ENCODE results near the gene PPP2R2B. TPM values are rescaled to one million over a fixed set of nuclear protein-coding genes. Genes with fewer than 3 reads are reported as not detected.
A peak's percentile ranks its signal among the peaks of the same experiment; 100 is the strongest.

PPP2R2B gene
- polyA plus RNA-seq, 2 of the 4 experiments (the other 2 are of a cell fraction), result not detected

- TF ChIP-seq REST (IDR thresholded peaks at IDR 0.05), result no peak
- TF ChIP-seq ZC3H11A (IDR thresholded peaks at IDR 0.05), result no peak
- TF ChIP-seq, protein P1, sequence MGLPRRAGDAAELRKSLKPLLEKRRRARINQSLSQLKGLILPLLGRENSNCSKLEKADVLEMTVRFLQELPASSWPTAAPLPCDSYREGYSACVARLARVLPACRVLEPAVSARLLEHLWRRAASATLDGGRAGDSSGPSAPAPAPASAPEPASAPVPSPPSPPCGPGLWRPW (IDR thresholded peaks at IDR 0.05), result no peak
- no peak for TF ChIP-seq POLR2AphosphoS2 (conservative IDR thresholded peaks at IDR 0.05; ENCODE audit: low read length)
- peak; percentile 78 for TF ChIP-seq SMC3 (IDR thresholded peaks at IDR 0.05)
- no peak for TF ChIP-seq EP300 (IDR thresholded peaks at IDR 0.05)
- TF ChIP-seq ZSCAN20 (CRISPR knock-in tag; IDR thresholded peaks at IDR 0.05), result no peak
- TF ChIP-seq, protein P2, sequence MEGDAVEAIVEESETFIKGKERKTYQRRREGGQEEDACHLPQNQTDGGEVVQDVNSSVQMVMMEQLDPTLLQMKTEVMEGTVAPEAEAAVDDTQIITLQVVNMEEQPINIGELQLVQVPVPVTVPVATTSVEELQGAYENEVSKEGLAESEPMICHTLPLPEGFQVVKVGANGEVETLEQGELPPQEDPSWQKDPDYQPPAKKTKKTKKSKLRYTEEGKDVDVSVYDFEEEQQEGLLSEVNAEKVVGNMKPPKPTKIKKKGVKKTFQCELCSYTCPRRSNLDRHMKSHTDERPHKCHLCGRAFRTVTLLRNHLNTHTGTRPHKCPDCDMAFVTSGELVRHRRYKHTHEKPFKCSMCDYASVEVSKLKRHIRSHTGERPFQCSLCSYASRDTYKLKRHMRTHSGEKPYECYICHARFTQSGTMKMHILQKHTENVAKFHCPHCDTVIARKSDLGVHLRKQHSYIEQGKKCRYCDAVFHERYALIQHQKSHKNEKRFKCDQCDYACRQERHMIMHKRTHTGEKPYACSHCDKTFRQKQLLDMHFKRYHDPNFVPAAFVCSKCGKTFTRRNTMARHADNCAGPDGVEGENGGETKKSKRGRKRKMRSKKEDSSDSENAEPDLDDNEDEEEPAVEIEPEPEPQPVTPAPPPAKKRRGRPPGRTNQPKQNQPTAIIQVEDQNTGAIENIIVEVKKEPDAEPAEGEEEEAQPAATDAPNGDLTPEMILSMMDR (IDR thresholded peaks at IDR 0.05), result peak; percentile 86
- TF ChIP-seq MAX (IDR thresholded peaks at IDR 0.05), result no peak
- TF ChIP-seq RFX5 (IDR thresholded peaks at IDR 0.05), result no peak
- TF ChIP-seq, protein P3, sequence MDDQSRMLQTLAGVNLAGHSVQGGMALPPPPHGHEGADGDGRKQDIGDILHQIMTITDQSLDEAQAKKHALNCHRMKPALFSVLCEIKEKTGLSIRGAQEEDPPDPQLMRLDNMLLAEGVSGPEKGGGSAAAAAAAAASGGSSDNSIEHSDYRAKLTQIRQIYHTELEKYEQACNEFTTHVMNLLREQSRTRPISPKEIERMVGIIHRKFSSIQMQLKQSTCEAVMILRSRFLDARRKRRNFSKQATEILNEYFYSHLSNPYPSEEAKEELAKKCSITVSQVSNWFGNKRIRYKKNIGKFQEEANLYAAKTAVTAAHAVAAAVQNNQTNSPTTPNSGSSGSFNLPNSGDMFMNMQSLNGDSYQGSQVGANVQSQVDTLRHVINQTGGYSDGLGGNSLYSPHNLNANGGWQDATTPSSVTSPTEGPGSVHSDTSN (IDR thresholded peaks at IDR 0.05), result no peak
- peak; percentile 82 to 89 for TF ChIP-seq RAD21 (conservative IDR thresholded peaks at IDR 0.05 in 1 of 2, IDR thresholded peaks at IDR 0.05 in 1 of 2)
- TF ChIP-seq HMGXB4 (CRISPR knock-in tag; IDR thresholded peaks at IDR 0.05; ENCODE audit: borderline replicate concordance), result no peak
- no peak for TF ChIP-seq HOXB13 (CRISPR knock-in tag; IDR thresholded peaks at IDR 0.05; ENCODE audit: low read depth)
- TF ChIP-seq HOXA7 (CRISPR knock-in tag; IDR thresholded peaks at IDR 0.05), result no peak
- no peak for TF ChIP-seq KDM1A (IDR thresholded peaks at IDR 0.05; ENCODE audit: low read depth)
These were observed 345.2 kb downstream of the PPP2R2B start (continued) for GRCh38 chr5:146533260-146533857.

Small RNAs within 50 kb of the gene (small RNA-seq; reads per million reads assigned to genes)
- 0 to 0.19 (median 0) reads per million in 6 experiments for gene RN7SL791P
